Fibroblast of skin of back (primary cell): ENCODE data around the gene COL15A1.

Source experiments
- DNase-seq: peaks from one replicate; pipeline ENCODE4 v3.0.0-alpha.2; 2013

The COL15A1 gene

GRCh38 chr9:99058964-99059921, 115.5 kb downstream of the COL15A1 start:
- peak; percentile 82 for DNase-seq

GRCh38 chr9:99060621-99061020, 116.9 kb downstream of the COL15A1 start:
- no peak for DNase-seq

GRCh38 chr9:99062549-99062948, 118.8 kb downstream of the COL15A1 start:
- DNase-seq: no peak

GRCh38 chr9:99063522-99063921, 119.8 kb downstream of the COL15A1 start:
- DNase-seq: no peak

- peak; percentile 57 for DNase-seq
Observed at GRCh38 chr9:99066571-99066970, 122.9 kb downstream of the COL15A1 start.

- DNase-seq: no peak
Observed at GRCh38 chr9:99069075-99069474, 125.4 kb downstream of the COL15A1 start.

GRCh38 chr9:99069546-99069945, 125.8 kb downstream of the COL15A1 start:
- no peak for DNase-seq

- no peak for DNase-seq
Observed at GRCh38 chr9:99070681-99071080, 127.0 kb downstream of the COL15A1 start.

GRCh38 chr9:99071313-99072039, 127.8 kb downstream of the COL15A1 start:
- peak; percentile 87 for DNase-seq

- DNase-seq: no peak
Observed at GRCh38 chr9:99072040-99072394, 128.3 kb downstream of the COL15A1 start.

GRCh38 chr9:99073347-99073746, 129.6 kb downstream of the COL15A1 start:
- no peak for DNase-seq

- no peak for DNase-seq
Observed at GRCh38 chr9:99073985-99074901, 130.5 kb downstream of the COL15A1 start.

GRCh38 chr9:99074902-99075245, 131.2 kb downstream of the COL15A1 start:
- no peak for DNase-seq

GRCh38 chr9:99075246-99075912, 131.7 kb downstream of the COL15A1 start:
- DNase-seq: peak; percentile 95

GRCh38 chr9:99076030-99076429, 132.3 kb downstream of the COL15A1 start:
- no peak for DNase-seq

GRCh38 chr9:99076483-99077171, 132.9 kb downstream of the COL15A1 start:
- DNase-seq: no peak

GRCh38 chr9:99078717-99079116, 135.0 kb downstream of the COL15A1 start:
- DNase-seq: peak; percentile 53

GRCh38 chr9:99079542-99079941, 135.8 kb downstream of the COL15A1 start:
- no peak for DNase-seq

GRCh38 chr9:99083051-99083450, 139.3 kb downstream of the COL15A1 start:
- no peak for DNase-seq

- DNase-seq: peak; percentile 91
Observed at GRCh38 chr9:99085949-99086948, 142.5 kb downstream of the COL15A1 start.
